Stimulated activated CD4-positive, alpha-beta T cell treated with anti-CD3 and anti-CD28 coated beads, Interleukin-2, amount 100 ng/mL, for 4 hours (primary cell): ENCODE measurements around the gene CRYGS.

Experiments used
- DNase-seq: peaks from one replicate; pipeline ENCODE4 v3.0.0-alpha.2; 2020; ENCODE audit warnings: low read depth

Gene CRYGS

DNA sequence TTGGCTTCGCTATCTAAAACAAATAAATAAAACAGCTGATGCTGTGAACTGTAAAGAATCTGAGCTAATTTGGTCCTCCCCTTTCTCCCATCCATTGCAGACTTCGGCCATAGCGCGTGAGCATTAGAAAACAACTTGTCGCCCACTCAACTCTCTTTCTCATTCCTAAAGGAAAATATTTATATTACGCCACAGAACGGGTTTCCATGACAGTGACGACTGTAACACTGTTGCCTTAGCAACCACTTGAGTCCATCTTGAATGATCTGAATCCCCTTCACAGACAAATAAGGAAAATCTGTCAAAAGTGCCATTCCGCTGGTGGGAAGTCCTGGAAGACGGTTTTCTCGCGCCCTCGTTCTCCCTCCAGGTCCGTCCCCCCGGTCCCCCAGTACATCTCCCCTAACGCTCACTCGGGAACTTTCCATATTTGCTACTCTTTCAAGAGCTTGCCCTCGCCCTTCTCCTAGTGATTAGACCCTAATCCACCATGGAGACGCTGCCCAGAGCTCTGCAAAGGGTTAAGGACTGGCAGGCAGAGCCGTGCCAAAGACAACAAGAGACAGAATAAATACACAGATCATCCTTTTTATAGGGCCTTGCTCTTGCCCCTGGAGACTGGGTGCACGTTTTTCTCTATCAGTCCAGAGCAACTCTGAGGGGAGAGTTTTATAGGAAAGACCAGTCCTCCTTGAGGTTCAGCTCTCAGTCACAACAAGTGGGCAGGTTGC is 50.5 kb downstream of the CRYGS start:
- no peak for DNase-seq

- no peak for DNase-seq
Observed at GRCh38 chr3:186492385-186492984, 51.7 kb downstream of the CRYGS start.

GRCh38 chr3:186489507-186489906 is 54.7 kb downstream of the CRYGS start:
- no peak for DNase-seq
